ENCODE results near the gene PKHD1. TPM values are rescaled to one million over a fixed set of nuclear protein-coding genes. Genes with fewer than 3 reads are reported as not detected.
"Not testable (repeated sequence)": the region's sequence is repeated elsewhere in the genome, so short reads cannot be mapped to it uniquely, and the experiment has no call there.

Gene PKHD1
- total RNA-seq, 1 experiment from 2014 or later: under 0.01 TPM

DNA sequence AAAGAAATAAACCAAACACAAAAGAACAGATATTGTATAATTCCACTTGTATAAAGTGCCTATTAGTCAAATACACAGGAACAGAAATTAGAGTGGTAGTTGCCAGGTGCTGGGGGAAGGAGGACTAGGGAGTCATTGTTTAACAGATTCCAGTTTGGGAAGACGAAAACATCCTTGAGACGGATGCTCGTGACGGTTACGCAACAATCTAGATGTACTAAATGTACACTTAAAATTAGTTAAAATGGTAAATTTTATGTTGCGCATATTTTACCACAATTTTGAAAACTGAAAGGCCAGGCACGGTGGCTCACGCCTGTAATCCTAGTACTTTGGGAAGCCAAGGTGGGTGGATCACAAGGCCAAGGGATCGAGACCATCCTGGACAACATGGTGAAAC lies 111.0 kb downstream of the PKHD1 start:
- Histone ChIP-seq H3K4me1 (replicated peaks) (no peaks in the 10 kb centered on the region), H3K4me3 (no peak overlapping the region), H3K27me3 (replicated peaks) (peaks cover 9% of the 10 kb centered on the region; the same call in 1 of the 2 replicates), H3K36me3 (no peaks in the 10 kb centered on the region), H3K27ac (no peak overlapping the region), H3K9me3 (replicated peaks) (no peaks in the 10 kb centered on the region)
- no peak for DNase-seq (ENCODE audit: low read depth in 1 of 2, low spot score in 2 of 2)

- Histone ChIP-seq H3K4me3 (no peak overlapping the region), H3K27ac (no peak overlapping the region), H3K36me3 (no peaks in the 10 kb centered on the region), H3K4me1 (replicated peaks) (no peaks in the 10 kb centered on the region), H3K27me3 (replicated peaks) (peaks cover 9% of the 10 kb centered on the region), H3K9me3 (replicated peaks) (no peaks in the 10 kb centered on the region)
- DNase-seq (ENCODE audit: low read depth in 1 of 2, low spot score in 2 of 2): no peak
Observed at GRCh38 chr6:51972659-51973058, 114.8 kb downstream of the PKHD1 start.

- H3K36me3 ChIP-seq: no peaks in the 10 kb centered on the region
- no peak overlapping the region for H3K27ac ChIP-seq
- H3K4me1 ChIP-seq (replicated peaks): no peaks in the 10 kb centered on the region
- no peak for DNase-seq (ENCODE audit: low read depth in 1 of 2, low spot score in 2 of 2)
- H3K27me3 ChIP-seq (replicated peaks): peaks cover 7% of the 10 kb centered on the region
- no peak overlapping the region for H3K4me3 ChIP-seq
- H3K9me3 ChIP-seq (replicated peaks): no peaks in the 10 kb centered on the region
Observed at GRCh38 chr6:51968265-51968664, 119.1 kb downstream of the PKHD1 start.

DNA sequence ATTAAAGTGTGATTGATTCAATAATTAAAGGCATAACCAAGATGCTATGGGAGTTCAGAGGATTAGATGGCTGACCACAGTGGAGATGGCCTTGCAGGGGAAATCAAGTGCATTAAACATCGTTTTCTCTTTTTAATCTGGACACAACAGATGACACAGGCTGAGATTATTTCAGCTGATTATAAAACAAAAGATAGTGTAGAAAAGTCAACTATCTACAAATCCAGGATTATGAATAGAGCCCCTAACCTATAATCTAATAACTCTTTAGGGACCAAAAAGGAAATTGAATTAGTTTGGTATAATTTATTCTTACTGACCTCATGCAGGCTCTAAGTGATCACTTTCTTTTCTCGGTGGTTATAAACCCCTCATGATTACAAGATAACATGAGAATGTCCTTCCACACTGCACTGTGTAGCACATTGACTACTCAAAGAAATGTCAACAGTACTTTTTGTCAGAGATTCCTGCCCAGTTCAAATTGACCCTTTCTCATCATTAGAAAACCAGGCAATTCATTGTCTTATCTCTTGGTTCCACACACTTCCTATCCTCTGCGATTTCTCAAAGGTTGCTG lies 122.1 kb downstream of the PKHD1 start:
- no peaks in the 10 kb centered on the region for H3K4me1 ChIP-seq (replicated peaks)
- H3K9me3 ChIP-seq (replicated peaks): no peaks in the 10 kb centered on the region
- H3K27me3 ChIP-seq (replicated peaks): no peaks in the 10 kb centered on the region; the same call in 1 of the 2 replicates
- no peak overlapping the region for H3K4me3 ChIP-seq
- no peak overlapping the region for H3K27ac ChIP-seq
- H3K36me3 ChIP-seq: no peaks in the 10 kb centered on the region
- DNase-seq (ENCODE audit: low read depth in 1 of 2, low spot score in 2 of 2): no peak

- H3K4me1 ChIP-seq (replicated peaks): no peaks in the 10 kb centered on the region
- no peak overlapping the region for H3K4me3 ChIP-seq
- no peaks in the 10 kb centered on the region for H3K9me3 ChIP-seq (replicated peaks)
- H3K27ac ChIP-seq: no peak overlapping the region
- DNase-seq (ENCODE audit: low read depth in 1 of 2, low spot score in 2 of 2): no peak
- H3K27me3 ChIP-seq (replicated peaks): no peaks in the 10 kb centered on the region
- no peaks in the 10 kb centered on the region for H3K36me3 ChIP-seq
Observed at GRCh38 chr6:51963980-51964379, 123.4 kb downstream of the PKHD1 start.

- no peaks in the 10 kb centered on the region for H3K27me3 ChIP-seq (replicated peaks)
- no peak for DNase-seq (ENCODE audit: low read depth in 1 of 2, low spot score in 2 of 2)
- no peak overlapping the region for H3K27ac ChIP-seq
- no peaks in the 10 kb centered on the region for H3K4me1 ChIP-seq (replicated peaks)
- H3K4me3 ChIP-seq: no peak overlapping the region
- no peaks in the 10 kb centered on the region for H3K9me3 ChIP-seq (replicated peaks)
- H3K36me3 ChIP-seq: no peaks in the 10 kb centered on the region
Observed at GRCh38 chr6:51962354-51962753, 125.1 kb downstream of the PKHD1 start.

DNA sequence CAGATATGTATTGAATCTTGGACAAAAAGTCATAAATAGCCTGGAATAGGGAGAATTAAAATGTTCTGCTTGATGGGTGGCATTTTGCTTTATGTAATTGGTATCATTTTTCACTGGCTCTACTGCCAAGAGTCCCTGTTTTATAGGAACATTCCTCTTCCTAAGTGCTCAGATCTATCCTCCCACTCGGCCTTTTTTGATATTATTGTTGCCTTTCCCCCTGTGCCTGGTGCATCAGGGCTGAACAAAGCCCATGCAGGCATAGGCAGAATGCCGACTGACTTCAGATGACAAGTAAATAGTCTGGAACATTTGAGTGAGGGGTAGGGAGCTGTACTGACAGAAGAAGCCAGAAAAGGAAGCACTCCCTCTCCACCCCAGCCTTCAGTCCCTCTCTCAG lies 127.0 kb downstream of the PKHD1 start:
- H3K27ac ChIP-seq: no peak overlapping the region
- H3K4me3 ChIP-seq: no peak overlapping the region
- H3K36me3 ChIP-seq: no peaks in the 10 kb centered on the region
- H3K27me3 ChIP-seq (replicated peaks): no peaks in the 10 kb centered on the region
- H3K9me3 ChIP-seq (replicated peaks): no peaks in the 10 kb centered on the region
- no peaks in the 10 kb centered on the region for H3K4me1 ChIP-seq (replicated peaks)
- DNase-seq (ENCODE audit: low read depth in 1 of 2, low spot score in 2 of 2): no peak

DNA sequence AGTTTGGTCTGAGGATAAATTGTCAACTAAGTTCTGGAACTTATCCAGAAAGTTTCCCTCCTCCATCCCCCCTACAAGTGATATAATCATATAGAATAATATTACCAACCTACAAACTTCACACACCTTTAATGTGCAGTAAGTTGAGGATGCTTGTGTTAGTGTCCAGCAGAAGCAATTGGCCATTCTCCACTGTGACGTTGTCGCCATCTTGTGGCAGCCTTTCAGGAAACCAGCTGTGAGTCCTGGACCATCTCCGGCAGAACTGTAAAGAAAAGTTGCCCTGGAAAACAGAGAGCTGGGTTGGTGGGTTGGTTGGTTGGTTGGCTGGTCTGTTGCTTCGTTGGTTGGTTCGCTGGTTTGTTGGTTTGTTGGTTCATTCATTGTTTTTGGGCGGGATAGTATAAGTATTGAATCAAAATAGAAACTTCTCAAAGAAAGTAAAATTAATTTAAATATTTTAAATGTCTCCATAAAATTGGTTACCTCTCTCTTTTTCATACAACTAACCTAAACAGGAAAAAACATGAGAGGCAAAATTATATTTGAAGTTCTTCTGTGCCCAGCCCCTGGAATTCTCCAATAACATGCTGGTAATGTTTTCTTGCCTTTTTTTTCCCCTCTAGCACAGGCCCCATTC lies 127.5 kb downstream of the PKHD1 start:
- Histone ChIP-seq H3K4me1 (replicated peaks) (no peaks in the 10 kb centered on the region), H3K4me3 (no peak overlapping the region), H3K27ac (no peak overlapping the region), H3K27me3 (replicated peaks) (no peaks in the 10 kb centered on the region), H3K36me3 (no peaks in the 10 kb centered on the region), H3K9me3 (replicated peaks) (no peaks in the 10 kb centered on the region)
- DNase-seq (ENCODE audit: low read depth in 1 of 2, low spot score in 2 of 2): peak; percentile 25 to 54

DNA sequence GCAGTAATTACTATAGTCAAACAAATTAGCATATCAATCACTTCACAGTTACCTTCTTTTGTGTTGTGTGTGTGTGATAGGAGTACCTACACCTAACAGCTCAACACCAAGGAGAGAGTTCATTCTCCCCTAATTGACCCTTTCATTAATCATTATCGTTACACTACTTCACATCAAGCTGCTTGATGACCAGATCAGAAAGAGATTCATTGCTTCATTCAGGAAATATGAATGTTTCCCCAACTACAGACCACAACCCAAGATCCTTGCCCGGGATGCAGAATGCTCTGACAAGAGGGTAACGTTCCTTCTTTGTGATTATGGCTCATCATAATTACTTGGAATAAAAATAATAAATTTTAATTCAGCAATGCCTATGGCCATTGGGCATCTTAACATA lies 132.7 kb downstream of the PKHD1 start:
- Histone ChIP-seq H3K27ac (no peak overlapping the region), H3K4me1 (replicated peaks) (no peaks in the 10 kb centered on the region), H3K27me3 (replicated peaks) (no peaks in the 10 kb centered on the region), H3K9me3 (replicated peaks) (no peaks in the 10 kb centered on the region), H3K36me3 (no peaks in the 10 kb centered on the region), H3K4me3 (no peak overlapping the region)
- DNase-seq (ENCODE audit: low read depth in 1 of 2, low spot score in 2 of 2): no peak

- Histone ChIP-seq H3K9me3 (replicated peaks) (no peaks in the 10 kb centered on the region), H3K4me1 (replicated peaks) (no peaks in the 10 kb centered on the region), H3K4me3 (no peak overlapping the region), H3K27ac (no peak overlapping the region), H3K27me3 (replicated peaks) (0 out of 2 replicates have a peak, but pooled peaks cover 4% of the 10 kb centered on the region), H3K36me3 (no peaks in the 10 kb centered on the region)
- DNase-seq (ENCODE audit: low read depth in 1 of 2, low spot score in 2 of 2): no peak
Observed at GRCh38 chr6:51953246-51953645, 134.2 kb downstream of the PKHD1 start.

DNA sequence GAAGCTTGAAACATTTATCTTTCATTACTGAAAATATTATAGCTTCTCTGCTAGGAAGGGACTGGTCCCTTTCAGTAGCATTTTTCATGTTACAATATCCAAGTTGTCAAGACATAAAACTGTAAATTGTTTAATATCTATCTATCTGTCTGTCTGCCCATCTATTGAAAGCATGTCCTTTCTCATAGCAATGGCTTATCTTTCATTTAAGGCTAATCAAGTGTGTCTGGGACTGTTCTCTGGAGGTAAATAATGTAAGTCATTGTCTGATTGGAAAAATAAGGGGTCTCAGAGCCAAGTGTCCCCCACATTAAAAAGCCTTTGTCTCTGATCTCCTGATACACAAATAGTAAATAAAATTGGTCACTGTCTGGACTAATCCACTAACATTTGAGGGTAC lies 135.5 kb downstream of the PKHD1 start:
- H3K36me3 ChIP-seq: no peaks in the 10 kb centered on the region
- H3K4me1 ChIP-seq (replicated peaks): no peaks in the 10 kb centered on the region
- H3K27ac ChIP-seq: no peak overlapping the region
- H3K27me3 ChIP-seq (replicated peaks): peaks cover 6% of the 10 kb centered on the region; the same call in 1 of the 2 replicates
- no peak overlapping the region for H3K4me3 ChIP-seq
- H3K9me3 ChIP-seq (replicated peaks): no peaks in the 10 kb centered on the region
- no peak for DNase-seq (ENCODE audit: low read depth in 1 of 2, low spot score in 2 of 2)

- Histone ChIP-seq H3K27me3 (replicated peaks) (peaks cover 6% of the 10 kb centered on the region; the same call in 1 of the 2 replicates), H3K4me3 (no peak overlapping the region), H3K4me1 (replicated peaks) (no peaks in the 10 kb centered on the region), H3K9me3 (replicated peaks) (no peaks in the 10 kb centered on the region), H3K27ac (no peak overlapping the region), H3K36me3 (no peaks in the 10 kb centered on the region)
- no peak for DNase-seq (ENCODE audit: low read depth in 1 of 2, low spot score in 2 of 2)
Observed at GRCh38 chr6:51949526-51949925, 137.9 kb downstream of the PKHD1 start.

GRCh38 chr6:51939695-51940094 lies 147.7 kb downstream of the PKHD1 start:
- H3K27me3 ChIP-seq (replicated peaks); DNase-seq (ENCODE audit: low read depth in 1 of 2, low spot score in 2 of 2); H3K4me3 ChIP-seq; H3K27ac ChIP-seq; H3K9me3 ChIP-seq (replicated peaks); H3K4me1 ChIP-seq (replicated peaks); H3K36me3 ChIP-seq: not testable (repeated sequence)

- Histone ChIP-seq H3K4me3 (no peak overlapping the region), H3K27me3 (replicated peaks) (0 out of 2 replicates have a peak, but pooled peaks cover 5% of the 10 kb centered on the region), H3K9me3 (replicated peaks) (no peaks in the 10 kb centered on the region), H3K27ac (no peak overlapping the region), H3K36me3 (no peaks in the 10 kb centered on the region), H3K4me1 (replicated peaks) (no peaks in the 10 kb centered on the region)
- DNase-seq (ENCODE audit: low read depth in 1 of 2, low spot score in 2 of 2): no peak
Observed at GRCh38 chr6:51936531-51937290, 150.7 kb downstream of the PKHD1 start.

Measured in SJSA1 (cell line).